COLO668 (cell line): ENCODE results near the gene PIK3CG.
"Not testable (repeated sequence)": the region's sequence is repeated elsewhere in the genome, so short reads cannot be mapped to it uniquely, and the experiment has no call there.

Experiments used
- DNase-seq: peaks from one replicate; lab custom pipeline; 2025; ENCODE audit not compliant: unreplicated experiment; lab: John Stamatoyannopoulos, UW

PIK3CG gene

DNA sequence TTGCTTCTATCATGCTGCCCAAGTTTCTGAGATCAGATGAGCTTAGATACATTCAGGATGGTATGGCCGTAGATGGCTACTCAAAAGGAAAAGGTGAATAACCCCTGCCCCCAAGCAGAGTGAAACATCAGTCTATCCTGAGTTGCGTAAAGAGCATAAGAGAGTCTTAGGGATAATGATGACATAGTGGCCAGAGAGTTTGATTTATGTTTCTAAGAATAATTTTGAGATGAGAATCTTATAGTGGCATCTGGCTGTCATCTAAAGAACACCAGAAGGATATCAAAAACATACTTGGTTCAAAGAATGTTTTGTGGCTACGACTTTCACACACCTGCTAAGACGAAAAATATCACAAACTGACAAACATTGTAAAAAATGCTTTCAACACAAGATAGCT, 20.6 kb downstream of the PIK3CG start:
- no peak for DNase-seq

DNA sequence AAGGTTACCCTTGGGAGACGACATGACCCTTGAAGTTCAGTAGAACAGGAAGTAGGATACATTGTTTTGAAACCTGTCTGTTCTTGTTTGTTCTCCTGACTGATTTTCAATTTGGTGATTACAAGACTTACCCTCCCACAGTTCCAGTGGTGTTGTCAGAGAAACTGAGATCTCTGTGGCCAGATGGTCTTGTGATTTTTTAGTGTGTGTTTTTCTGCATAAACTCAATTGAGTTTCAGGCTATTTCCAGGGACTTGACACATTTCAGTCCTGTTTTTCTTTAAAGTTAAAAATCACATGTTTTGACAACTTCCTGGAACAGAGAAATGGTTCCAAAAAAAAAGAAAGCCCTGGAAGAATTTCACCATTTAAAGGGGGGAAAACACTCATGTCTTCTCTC, 22.3 kb downstream of the PIK3CG start:
- DNase-seq = no peak

GRCh38 chr7:106888204-106888603, 23.1 kb downstream of the PIK3CG start:
- no peak for DNase-seq

DNA sequence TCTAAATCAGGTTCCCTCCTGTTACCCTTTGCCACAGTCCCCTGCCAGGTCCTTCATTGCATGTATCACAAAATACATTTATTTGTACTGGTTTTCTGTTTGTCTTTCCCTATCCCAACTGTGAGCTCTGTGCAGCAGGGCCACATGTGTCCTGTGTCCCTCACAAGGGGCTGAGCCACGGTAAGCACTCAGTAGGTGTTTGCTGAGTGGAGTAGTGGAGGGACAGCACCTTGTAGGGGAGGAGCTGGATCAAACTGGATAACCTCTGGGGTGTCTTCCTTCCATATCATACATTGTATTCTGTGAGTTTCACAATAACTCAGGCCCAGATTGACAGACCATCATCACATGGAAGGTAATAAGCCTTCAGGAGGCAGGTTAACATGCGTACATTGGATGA, 25.9 kb downstream of the PIK3CG start:
- DNase-seq = no peak

- no peak for DNase-seq
These were observed 26.7 kb downstream of the PIK3CG start for GRCh38 chr7:106891548-106892410.

DNA sequence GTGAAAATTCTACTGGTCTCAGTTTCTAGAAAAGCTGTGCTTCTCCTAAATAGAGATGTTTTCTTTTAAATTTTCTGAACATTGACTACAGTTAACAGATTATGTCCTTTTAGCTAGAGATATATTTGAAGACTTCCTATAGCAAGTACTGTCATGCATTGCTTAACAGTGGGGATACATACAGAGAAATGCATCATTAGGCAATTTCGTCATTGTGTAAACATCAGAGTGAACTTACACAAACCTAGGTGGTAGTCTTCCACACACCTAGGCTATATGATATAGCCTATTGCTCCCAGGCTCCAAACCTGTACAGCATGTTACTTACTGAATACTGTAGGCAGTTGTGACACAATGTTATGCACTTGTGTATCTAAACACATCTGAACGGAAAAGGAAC, 28.5 kb downstream of the PIK3CG start:
- DNase-seq = no peak

- DNase-seq = no peak
These were observed 30.3 kb downstream of the PIK3CG start for GRCh38 chr7:106895246-106895864.

GRCh38 chr7:106896231-106896630, 31.1 kb downstream of the PIK3CG start:
- no peak for DNase-seq

GRCh38 chr7:106897553-106897952, 32.5 kb downstream of the PIK3CG start:
- DNase-seq = not testable (repeated sequence)

DNA sequence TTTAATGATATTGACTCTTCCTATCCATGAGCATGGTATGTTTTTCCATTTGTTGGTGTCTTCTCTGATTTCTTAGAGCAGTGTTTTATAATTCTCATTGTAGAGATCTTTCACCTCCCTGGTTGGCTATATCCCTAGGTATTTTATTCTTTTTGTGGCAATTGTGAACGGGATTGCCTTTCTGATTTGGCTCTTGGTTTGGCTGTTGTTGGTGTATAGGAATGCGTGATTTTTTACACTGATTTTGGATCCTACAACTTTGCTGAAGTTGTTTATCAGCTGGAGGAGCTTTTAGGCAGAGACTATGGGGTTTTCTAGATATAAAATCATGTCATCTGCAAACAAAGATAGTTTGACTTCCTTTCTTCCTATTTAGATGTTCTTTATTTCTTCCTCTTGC, 33.9 kb downstream of the PIK3CG start:
- not testable (repeated sequence) for DNase-seq

GRCh38 chr7:106901828-106902441, 36.9 kb downstream of the PIK3CG start:
- no peak for DNase-seq

DNA sequence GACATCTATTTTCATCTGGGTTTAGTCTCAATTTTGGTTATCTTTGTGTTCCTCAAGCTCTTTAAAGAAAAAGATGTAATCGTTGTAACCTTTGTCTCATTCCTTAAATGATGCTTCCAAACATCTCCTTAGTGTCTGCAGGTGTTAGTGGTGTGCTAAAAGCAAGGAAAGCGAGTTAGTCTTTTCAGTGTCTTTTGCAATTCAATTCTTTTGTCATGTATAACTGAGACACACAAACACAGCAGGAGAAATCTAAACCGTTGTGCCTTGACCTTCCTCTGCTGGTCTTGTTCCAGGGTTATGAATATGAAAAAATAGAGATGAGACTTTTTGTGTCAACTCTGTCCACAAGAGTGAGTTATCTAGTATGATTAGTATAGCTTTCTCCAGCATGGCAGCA, 40.7 kb downstream of the PIK3CG start:
- DNase-seq = no peak

DNA sequence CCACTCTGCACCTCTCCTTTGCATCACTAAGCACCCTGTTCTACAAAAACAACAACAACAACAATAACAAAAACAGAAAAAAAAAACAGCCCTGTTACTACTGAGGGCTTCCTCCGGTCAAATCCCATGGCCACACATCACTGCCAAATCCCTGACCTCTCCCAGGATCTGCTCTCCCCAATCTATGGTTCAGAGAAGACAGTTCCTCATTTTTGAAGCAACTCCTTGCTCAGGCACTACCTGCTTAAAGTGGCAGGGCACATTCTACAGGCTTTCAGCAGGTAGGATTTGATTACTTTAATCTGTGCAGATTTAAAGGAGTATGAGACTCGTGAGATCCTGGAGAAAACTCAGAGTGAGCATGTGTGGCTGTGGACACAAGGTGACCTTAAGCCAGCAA, 46.9 kb downstream of the PIK3CG start:
- no peak for DNase-seq

DNA sequence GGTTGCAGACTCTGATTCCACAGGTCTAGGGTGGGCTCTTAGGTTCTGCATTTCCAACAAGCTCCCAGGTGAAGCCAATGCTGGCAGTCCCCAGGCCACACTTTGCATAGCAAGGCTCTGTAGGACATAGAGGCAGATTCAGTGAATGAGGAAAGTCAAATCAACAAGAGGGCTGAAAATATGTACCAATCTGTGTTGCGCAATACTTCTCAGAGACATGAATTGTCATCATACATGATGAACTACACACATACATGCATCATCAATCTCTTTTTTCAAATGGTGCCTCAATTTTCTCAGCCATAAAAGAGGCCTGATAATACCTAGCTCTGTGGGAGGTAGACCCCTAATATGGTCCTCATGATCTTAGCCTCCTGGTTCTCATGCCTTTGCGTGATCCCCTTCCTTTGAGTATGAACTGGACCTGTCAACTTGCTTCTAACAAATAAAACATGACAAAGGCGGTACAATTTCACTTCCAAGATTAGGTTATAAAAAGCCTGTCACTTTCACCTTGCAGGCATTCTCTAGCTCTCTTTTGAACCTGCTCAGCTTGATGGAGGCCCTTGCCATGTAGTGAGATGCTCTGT, 49.0 kb downstream of the PIK3CG start:
- DNase-seq = no peak

DNA sequence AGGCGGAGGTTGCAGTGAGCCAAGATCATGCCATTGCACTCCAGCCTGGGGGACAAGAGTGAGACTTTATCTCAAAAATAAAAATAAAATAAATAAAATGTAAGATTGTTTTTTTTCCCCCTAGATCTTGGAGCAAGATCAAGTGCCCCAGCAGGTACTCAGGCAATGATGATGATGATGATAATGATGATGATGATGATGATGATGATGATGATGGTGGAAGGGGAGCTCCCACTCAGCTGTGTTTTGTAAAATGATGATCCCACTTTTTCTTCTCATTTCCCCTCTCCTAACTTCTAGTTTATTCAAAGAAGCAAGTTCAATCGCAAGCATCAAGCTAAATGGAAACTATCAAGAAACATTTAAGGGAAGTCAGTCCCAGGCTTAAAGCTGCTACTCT, 50.3 kb downstream of the PIK3CG start:
- DNase-seq = no peak

- DNase-seq = no peak
These were observed 50.8 kb downstream of the PIK3CG start for GRCh38 chr7:106915873-106916272.

- no peak for DNase-seq
These were observed 51.6 kb downstream of the PIK3CG start for GRCh38 chr7:106916679-106917078.

DNA sequence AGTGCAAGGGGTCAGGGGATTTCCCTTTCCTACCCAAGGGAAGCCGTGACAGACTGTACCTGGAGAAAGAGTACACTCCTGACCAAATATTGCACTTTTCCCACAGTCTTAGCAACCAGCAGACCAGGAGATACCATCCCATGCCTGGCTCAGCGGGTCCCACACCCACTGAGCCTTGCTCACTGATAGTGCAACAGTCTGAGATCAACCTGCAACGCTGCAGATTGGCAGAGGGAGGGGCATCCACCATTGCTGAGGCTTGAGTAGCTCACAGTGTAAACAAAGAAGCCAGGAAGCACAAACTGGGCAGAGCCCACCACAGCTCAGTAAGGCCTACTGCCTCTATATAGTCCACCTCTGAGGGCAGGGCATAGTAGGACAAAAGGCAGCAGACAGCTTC, 53.9 kb downstream of the PIK3CG start:
- DNase-seq = no peak

DNA sequence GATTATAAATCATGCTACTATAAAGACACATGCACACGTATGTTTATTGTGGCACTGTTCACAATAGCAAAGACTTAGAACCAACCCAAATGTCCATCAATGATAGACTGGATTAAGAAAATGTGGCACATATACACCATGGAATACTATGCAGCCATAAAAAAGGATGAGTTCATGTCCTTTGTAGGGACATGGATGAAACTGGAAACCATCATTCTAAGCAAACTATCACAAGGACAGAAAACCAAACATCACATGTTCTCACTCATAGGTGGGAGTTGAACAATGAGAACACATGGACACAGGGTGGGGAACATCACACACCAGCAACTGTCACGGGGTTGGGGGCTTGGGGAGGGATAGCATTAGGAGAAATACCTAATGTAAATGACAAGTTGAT, 59.4 kb downstream of the PIK3CG start:
- not testable (repeated sequence) for DNase-seq

GRCh38 chr7:106926892-106927291, 61.8 kb downstream of the PIK3CG start:
- no peak for DNase-seq

- DNase-seq = no peak
These were observed 62.5 kb downstream of the PIK3CG start for GRCh38 chr7:106927536-106927935.

- not testable (repeated sequence) for DNase-seq
These were observed 64.5 kb downstream of the PIK3CG start for GRCh38 chr7:106929616-106930015.
